Thymus (tissue), 14 donors: Measurements from ENCODE around the gene THAP3. TPM values are rescaled to one million over a fixed set of nuclear protein-coding genes. Genes with fewer than 3 reads are reported as not detected.

Experiments used
- DNase-seq, 9 donors: peaks; one replicate each; pipeline ENCODE4 v3.0.0-alpha.2; 2013; ENCODE audit warnings: low spot score in 9 of 9, low read depth in 6 of 9, missing footprints in 1 of 9
- H3K27ac ChIP-seq, 2 donors: one replicate each; pipeline ENCODE4 v1.5.1; 2013; ENCODE audit warnings: control low read depth in 1 of 2, low read depth in 1 of 2, low read length in 1 of 2, mild to moderate bottlenecking in 1 of 2, moderate library complexity in 1 of 2
- H3K27me3 ChIP-seq, 2 donors: one replicate each; pipeline ENCODE4 v1.5.1; 2013; ENCODE audit warnings: low read length in 1 of 2; ENCODE audit not compliant: control insufficient read depth in 2 of 2, insufficient read depth in 1 of 2
- H3K36me3 ChIP-seq, 2 donors: one replicate each; pipeline ENCODE4 v1.5.1; 2013; ENCODE audit warnings: low read length in 1 of 2, mild to moderate bottlenecking in 1 of 2, moderate library complexity in 1 of 2; ENCODE audit not compliant: control insufficient read depth in 2 of 2, insufficient read depth in 2 of 2
- H3K4me1 ChIP-seq, 2 donors: one replicate each; pipeline ENCODE4 v1.5.1; 2013; ENCODE audit warnings: low read length in 2 of 2; ENCODE audit not compliant: control insufficient read depth in 2 of 2, insufficient read depth in 2 of 2
- H3K4me3 ChIP-seq, 2 donors: one replicate each; pipeline ENCODE4 v1.5.1; 2013; ENCODE audit warnings: low read length in 2 of 2, control low read depth in 1 of 2, mild to moderate bottlenecking in 1 of 2
- H3K9me3 ChIP-seq, 2 donors: one replicate each; pipeline ENCODE4 v1.5.1; 2013; ENCODE audit warnings: low read length in 1 of 2, mild to moderate bottlenecking in 1 of 2; ENCODE audit not compliant: control insufficient read depth in 2 of 2, insufficient read depth in 1 of 2
- WGBS: extraction: QIAGEN DNeasy Blood & Tissue Kit; methylation state at CpG from one replicate; pipeline ENCODE4 v1.1.7; 2013; 5-methylcytosine and 5-hydroxymethylcytosine counted together
- long read RNA-seq, 10 donors: transcript quantifications; one replicate each; lab custom pipeline, GENCODE V29; 2026
- polyA plus RNA-seq: library from polyadenylated mRNA; stranded (reverse); fragments of 200-250 nt; gene quantifications from one replicate; pipeline ENCODE4 v1.2.3, GENCODE V29; 2013
- total RNA-seq: library from RNA; stranded (reverse); fragments of 120-200 nt; gene quantifications from one replicate; pipeline ENCODE4 v1.2.4, GENCODE V29; 2013
- donor health status: healthy.

Gene THAP3
- 17.6 TPM for total RNA-seq
- polyA plus RNA-seq: 22.2 TPM
- long read RNA-seq, donor 1: 0 reads
- long read RNA-seq, donor 2, partial matches to known transcripts: 7 of 9 reads
- long read RNA-seq, donor 2, other reads (novel, unspliced or antisense): 0 of 9 reads
- long read RNA-seq, donor 3, partial matches to known transcripts: 10 of 15 reads
- long read RNA-seq, donor 3, other reads (novel, unspliced or antisense): 0 of 15 reads
- long read RNA-seq, donor 4: 0 reads
- long read RNA-seq, donor 5, partial matches to known transcripts: 11 of 14 reads
- long read RNA-seq, donor 5, other reads (novel, unspliced or antisense): 0 of 14 reads
- long read RNA-seq, donor 6, partial matches to known transcripts: 5 of 7 reads
- long read RNA-seq, donor 6, other reads (novel, unspliced or antisense): 0 of 7 reads
- long read RNA-seq, donor 7, partial matches to known transcripts: 5 of 12 reads
- long read RNA-seq, donor 7, other reads (novel, unspliced or antisense): 5 of 12 reads
- long read RNA-seq, donor 8: 0 reads
- long read RNA-seq, donor 9, partial matches to known transcripts: 0 of 3 reads
- long read RNA-seq, donor 9, other reads (novel, unspliced or antisense): 0 of 3 reads
- long read RNA-seq, donor 10: 0 reads

- peak within 1 kb of the TSS; percentile 37 to 62 for H3K27ac ChIP-seq
- peak within 1 kb of the TSS; percentile 69 to 87 for H3K4me3 ChIP-seq
- peak in 7 of 9 donors; percentile 71 to 92 (median 80) for DNase-seq
- 4% methylated on average over 73 of the region's 73 CpGs for WGBS
- peaks cover 0 to 3% of the 10 kb centered on the region in 2 donors for H3K9me3 ChIP-seq
- peaks cover 33 to 63% of the 10 kb centered on the region in 2 donors for H3K36me3 ChIP-seq
- peaks cover 10 to 13% of the 10 kb centered on the region in 2 donors for H3K4me1 ChIP-seq
- no peaks in the 10 kb centered on the region for H3K27me3 ChIP-seq
Observed at GRCh38 chr1:6624710-6625583, at the start of gene THAP3. THAP3 (plus strand) TSS chr1:6624868; CDS start chr1:6625219, 351 bp downstream.

- Histone ChIP-seq H3K36me3 (peaks cover 0 to 3% of the 10 kb centered on the region in 2 donors), H3K27me3 (no peaks in the 10 kb centered on the region), H3K27ac (no peak overlapping the region), H3K9me3 (peaks cover 0 to 4% of the 10 kb centered on the region in 2 donors), H3K4me3 (no peak overlapping the region), H3K4me1 (peaks cover 17 to 25% of the 10 kb centered on the region in 2 donors)
- DNase-seq: no peak
- 97% methylated on average over 6 of the region's 6 CpGs for WGBS
Observed at GRCh38 chr1:6577831-6578525, 46.7 kb upstream of the THAP3 start.

DNA sequence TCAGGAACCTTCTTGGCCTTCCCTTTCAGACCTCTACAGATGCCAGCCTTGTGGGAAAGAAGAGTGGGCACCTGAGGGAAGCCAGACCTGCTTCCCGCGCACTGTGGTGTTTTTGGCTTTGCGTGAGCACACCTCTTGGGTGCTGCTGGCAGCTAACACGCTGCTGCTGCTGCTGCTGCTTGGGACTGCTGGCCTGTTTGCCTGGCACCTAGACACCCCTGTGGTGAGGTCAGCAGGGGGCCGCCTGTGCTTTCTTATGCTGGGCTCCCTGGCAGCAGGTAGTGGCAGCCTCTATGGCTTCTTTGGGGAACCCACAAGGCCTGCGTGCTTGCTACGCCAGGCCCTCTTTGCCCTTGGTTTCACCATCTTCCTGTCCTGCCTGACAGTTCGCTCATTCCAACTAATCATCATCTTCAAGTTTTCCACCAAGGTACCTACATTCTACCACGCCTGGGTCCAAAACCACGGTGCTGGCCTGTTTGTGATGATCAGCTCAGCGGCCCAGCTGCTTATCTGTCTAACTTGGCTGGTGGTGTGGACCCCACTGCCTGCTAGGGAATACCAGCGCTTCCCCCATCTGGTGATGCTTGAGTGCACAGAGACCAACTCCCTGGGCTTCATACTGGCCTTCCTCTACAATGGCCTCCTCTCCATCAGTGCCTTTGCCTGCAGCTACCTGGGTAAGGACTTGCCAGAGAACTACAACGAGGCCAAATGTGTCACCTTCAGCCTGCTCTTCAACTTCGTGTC is 45.9 kb upstream of the THAP3 start:
- no peak for DNase-seq
- Histone ChIP-seq H3K27me3 (no peaks in the 10 kb centered on the region), H3K9me3 (peaks cover 0 to 4% of the 10 kb centered on the region in 2 donors), H3K4me1 (peaks cover 17 to 25% of the 10 kb centered on the region in 2 donors), H3K36me3 (peaks cover 0 to 3% of the 10 kb centered on the region in 2 donors), H3K4me3 (no peak overlapping the region), H3K27ac (peak overlapping the region in 1 of 2 donors; percentile 77)
- WGBS: 97% methylated on average over 14 of the region's 14 CpGs

DNA sequence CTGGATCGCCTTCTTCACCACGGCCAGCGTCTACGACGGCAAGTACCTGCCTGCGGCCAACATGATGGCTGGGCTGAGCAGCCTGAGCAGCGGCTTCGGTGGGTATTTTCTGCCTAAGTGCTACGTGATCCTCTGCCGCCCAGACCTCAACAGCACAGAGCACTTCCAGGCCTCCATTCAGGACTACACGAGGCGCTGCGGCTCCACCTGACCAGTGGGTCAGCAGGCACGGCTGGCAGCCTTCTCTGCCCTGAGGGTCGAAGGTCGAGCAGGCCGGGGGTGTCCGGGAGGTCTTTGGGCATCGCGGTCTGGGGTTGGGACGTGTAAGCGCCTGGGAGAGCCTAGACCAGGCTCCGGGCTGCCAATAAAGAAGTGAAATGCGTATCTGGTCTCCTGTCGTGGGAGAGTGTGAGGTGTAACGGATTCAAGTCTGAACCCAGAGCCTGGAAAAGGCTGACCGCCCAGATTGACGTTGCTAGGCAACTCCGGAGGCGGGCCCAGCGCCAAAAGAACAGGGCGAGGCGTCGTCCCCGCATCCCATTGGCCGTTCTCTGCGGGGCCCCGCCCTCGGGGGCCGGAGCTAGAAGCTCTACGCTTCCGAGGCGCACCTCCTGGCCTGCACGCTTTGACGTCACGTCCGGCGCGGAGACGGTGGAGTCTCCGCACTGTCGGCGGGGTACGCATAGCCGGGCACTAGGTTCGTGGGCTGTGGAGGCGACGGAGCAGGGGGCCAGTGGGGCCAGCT is 45.1 kb upstream of the THAP3 start, which contains the start of gene ZBTB48:
TSS of gene ZBTB48 (plus strand) at position 621 of the 745 bp plus-strand sequence. CDS start 616 bp downstream, outside the sequence.
- peak within 1 kb of the TSS; percentile 75 to 89 for H3K4me3 ChIP-seq
- WGBS: 22% methylated on average over 58 of the region's 58 CpGs
- H3K4me1 ChIP-seq: peaks cover 17 to 25% of the 10 kb centered on the region in 2 donors
- peaks cover 0 to 3% of the 10 kb centered on the region in 2 donors for H3K36me3 ChIP-seq
- H3K27ac ChIP-seq: peak within 1 kb of the TSS; percentile 61 to 88
- DNase-seq: peak; percentile 87 to 98 (median 95)
- H3K9me3 ChIP-seq: peaks cover 0 to 4% of the 10 kb centered on the region in 2 donors
- H3K27me3 ChIP-seq: no peaks in the 10 kb centered on the region

- no peak for DNase-seq
- WGBS: 1% methylated on average over 30 of the region's 30 CpGs
- Histone ChIP-seq H3K27me3 (no peaks in the 10 kb centered on the region), H3K36me3 (peaks cover 1 to 3% of the 10 kb centered on the region in 2 donors), H3K27ac (peak overlapping the region; percentile 32 to 88), H3K4me1 (peaks cover 17 to 25% of the 10 kb centered on the region in 2 donors), H3K4me3 (peak overlapping the region; percentile 75 to 89), H3K9me3 (peaks cover 0 to 4% of the 10 kb centered on the region in 2 donors)
Observed at GRCh38 chr1:6580119-6580592, 44.5 kb upstream of the THAP3 start.

DNA sequence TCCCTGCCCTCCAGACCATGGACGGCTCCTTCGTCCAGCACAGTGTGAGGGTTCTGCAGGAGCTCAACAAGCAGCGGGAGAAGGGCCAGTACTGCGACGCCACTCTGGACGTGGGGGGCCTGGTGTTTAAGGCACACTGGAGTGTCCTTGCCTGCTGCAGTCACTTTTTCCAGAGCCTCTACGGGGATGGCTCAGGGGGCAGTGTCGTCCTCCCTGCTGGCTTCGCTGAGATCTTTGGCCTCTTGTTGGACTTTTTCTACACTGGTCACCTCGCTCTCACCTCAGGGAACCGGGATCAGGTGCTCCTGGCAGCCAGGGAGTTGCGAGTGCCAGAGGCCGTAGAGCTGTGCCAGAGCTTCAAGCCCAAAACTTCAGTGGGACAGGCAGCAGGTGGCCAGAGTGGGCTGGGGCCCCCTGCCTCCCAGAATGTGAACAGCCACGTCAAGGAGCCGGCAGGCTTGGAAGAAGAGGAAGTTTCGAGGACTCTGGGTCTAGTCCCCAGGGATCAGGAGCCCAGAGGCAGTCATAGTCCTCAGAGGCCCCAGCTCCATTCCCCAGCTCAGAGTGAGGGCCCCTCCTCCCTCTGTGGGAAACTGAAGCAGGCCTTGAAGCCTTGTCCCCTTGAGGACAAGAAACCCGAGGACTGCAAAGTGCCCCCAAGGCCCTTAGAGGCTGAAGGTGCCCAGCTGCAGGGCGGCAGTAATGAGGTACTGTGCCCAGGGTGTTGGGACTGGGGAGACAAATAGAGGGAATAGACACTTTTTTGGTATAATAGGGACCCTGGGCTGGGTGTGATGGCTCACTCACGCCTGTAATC is 43.9 kb upstream of the THAP3 start:
- 44% methylated on average over 19 of the region's 19 CpGs for WGBS
- Histone ChIP-seq H3K27me3 (no peaks in the 10 kb centered on the region), H3K27ac (peak overlapping the region in 1 of 2 donors; percentile 26), H3K9me3 (peaks cover 0 to 4% of the 10 kb centered on the region in 2 donors), H3K4me3 (peak overlapping the region; percentile 75 to 89), H3K4me1 (peaks cover 17 to 25% of the 10 kb centered on the region in 2 donors), H3K36me3 (peaks cover 3 to 6% of the 10 kb centered on the region in 2 donors)
- no peak for DNase-seq
